LNCAP (cell line): Measurements from ENCODE around the gene SLC37A4.

ENCODE experiments used
- CTCF ChIP-seq: fragments of 450-650 bp; IDR thresholded peaks from 2 replicates; pipeline ENCODE4 v1.5.1; 2017; ENCODE audit warnings: mild to moderate bottlenecking

Gene SLC37A4

GRCh38 chr11:119031912-119032280 is 1.2 kb upstream of the SLC37A4 start:
- no peak for TF ChIP-seq CTCF

DNA sequence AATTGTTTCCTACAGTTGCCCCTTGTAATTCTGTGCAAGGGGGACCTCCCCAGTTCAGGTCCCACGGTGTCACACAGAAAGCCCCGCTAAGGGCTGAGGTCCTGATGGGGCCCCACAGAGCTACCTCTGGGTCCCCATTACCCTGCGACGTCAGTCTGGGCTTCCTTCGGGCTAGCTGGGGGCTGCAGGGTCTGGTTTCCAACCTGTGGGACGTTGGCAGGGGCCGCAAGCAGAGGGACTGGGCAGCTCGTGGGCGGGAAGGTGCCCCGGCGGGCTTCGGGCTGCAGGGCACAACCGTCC is 698 bp downstream of the SLC37A4 start:
- TF ChIP-seq CTCF = no peak

- TF ChIP-seq CTCF = no peak
These were observed 1.2 kb downstream of the SLC37A4 start for GRCh38 chr11:119029340-119030028.

- no peak for TF ChIP-seq CTCF
These were observed 1.7 kb downstream of the SLC37A4 start for GRCh38 chr11:119029069-119029339.

GRCh38 chr11:119028346-119029068 is 2.2 kb downstream of the SLC37A4 start:
- TF ChIP-seq CTCF = no peak

DNA sequence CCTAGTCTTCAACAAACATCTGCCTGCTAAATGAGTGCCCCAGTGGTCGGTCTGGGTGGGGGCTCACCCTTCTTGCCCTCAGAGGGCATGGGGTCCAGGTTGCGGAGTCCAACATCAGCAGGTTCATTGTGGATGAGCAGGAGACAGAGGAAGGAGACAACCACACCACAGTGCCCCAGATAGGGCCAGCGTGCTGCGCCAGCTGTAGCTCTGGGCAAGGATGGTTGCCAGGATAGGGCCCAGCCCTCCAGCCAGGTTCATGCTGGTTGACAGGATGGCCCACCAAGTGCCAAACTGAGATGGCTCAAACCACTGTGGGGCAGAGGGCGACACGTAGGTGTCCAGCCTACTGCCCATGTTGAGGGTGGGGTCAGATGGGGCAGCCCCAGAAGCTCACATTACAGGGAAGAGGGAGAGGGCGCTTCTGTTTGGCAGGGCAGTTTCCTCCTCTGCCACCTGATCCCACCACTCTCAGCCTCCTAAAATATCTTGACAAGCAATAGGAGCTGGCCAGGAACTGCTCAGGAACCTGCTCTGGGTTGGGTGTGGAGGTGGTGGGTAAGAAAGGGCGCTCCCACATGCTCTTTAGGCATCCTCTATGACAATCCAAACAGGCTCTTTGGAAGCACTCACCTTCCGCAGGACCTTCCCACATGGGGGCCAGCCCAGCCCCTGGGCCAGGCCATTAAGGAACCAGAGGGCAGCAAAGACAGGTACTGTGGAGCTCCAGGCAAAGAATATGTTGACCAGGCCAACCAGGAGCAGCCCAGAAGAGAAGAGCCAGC is 2.9 kb downstream of the SLC37A4 start:
- TF ChIP-seq CTCF = no peak

DNA sequence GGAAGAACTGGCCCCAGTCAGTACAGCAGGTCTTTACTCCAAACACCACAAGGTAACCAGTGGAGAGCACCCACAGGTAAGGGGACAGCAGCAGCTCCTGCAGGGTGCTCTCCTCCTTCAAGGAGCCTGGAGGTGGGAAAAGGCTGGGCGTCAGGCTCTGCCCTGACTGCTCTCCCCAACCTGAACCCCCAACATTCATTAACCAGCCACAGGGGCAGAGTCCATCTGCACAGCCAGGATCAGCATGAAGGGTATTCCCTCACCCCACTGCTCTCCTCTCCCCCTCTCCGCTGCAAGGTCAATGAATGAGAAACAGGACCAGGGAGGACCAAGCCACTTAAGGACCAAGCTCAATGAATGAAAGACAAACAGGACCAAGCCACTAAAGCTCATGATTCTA is 3.7 kb downstream of the SLC37A4 start:
- no peak for TF ChIP-seq CTCF
